Measurements from ENCODE around the gene PRDM2. TPM values are rescaled to one million over a fixed set of nuclear protein-coding genes. Genes with fewer than 3 reads are reported as not detected.

The PRDM2 gene, protein sequence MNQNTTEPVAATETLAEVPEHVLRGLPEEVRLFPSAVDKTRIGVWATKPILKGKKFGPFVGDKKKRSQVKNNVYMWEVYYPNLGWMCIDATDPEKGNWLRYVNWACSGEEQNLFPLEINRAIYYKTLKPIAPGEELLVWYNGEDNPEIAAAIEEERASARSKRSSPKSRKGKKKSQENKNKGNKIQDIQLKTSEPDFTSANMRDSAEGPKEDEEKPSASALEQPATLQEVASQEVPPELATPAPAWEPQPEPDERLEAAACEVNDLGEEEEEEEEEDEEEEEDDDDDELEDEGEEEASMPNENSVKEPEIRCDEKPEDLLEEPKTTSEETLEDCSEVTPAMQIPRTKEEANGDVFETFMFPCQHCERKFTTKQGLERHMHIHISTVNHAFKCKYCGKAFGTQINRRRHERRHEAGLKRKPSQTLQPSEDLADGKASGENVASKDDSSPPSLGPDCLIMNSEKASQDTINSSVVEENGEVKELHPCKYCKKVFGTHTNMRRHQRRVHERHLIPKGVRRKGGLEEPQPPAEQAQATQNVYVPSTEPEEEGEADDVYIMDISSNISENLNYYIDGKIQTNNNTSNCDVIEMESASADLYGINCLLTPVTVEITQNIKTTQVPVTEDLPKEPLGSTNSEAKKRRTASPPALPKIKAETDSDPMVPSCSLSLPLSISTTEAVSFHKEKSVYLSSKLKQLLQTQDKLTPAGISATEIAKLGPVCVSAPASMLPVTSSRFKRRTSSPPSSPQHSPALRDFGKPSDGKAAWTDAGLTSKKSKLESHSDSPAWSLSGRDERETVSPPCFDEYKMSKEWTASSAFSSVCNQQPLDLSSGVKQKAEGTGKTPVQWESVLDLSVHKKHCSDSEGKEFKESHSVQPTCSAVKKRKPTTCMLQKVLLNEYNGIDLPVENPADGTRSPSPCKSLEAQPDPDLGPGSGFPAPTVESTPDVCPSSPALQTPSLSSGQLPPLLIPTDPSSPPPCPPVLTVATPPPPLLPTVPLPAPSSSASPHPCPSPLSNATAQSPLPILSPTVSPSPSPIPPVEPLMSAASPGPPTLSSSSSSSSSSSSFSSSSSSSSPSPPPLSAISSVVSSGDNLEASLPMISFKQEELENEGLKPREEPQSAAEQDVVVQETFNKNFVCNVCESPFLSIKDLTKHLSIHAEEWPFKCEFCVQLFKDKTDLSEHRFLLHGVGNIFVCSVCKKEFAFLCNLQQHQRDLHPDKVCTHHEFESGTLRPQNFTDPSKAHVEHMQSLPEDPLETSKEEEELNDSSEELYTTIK (N-terminal part only)
- 10 to 100 TPM; 34.7 to 56.1 (median 39.8) TPM for total RNA-seq
- long read RNA-seq, donor 1, partial matches to known transcripts, result 6 of 12 reads
- long read RNA-seq, donor 1, other reads (novel, unspliced or antisense), result 4 of 12 reads
- long read RNA-seq, donor 2, partial matches to known transcripts, result 1 of 6 reads
- long read RNA-seq, donor 2, other reads (novel, unspliced or antisense), result 5 of 6 reads

DNA sequence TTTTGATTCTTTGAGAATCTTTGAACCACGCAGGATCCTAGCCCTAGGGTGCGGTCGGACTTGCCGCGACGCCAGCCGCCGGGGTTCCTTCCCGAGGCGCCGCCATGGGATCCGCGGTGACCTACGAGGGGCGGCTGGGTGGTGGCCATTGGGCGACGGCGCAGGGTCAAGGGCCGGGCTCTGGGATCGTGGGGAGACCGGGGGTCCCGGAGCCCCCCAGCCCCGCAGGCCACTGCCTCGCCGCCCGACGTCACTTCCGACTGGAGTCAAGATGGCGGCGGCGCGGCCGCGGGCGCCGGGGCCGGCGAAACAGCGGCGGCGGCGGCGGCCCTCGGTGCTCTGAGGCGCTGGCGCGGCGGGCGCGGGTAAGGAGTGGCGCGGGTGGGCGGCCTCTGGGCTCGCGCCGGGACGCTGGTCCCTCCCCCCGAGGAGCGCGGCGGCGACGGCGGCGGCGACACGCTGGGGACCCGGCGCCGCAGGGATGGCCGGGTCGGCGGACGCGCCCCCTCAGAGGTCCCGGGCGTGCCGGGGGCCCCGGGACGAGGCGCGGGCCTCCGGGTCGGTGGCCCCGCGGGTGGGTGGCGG, at the start of gene PRDM2:
Gene PRDM2 (plus strand): TSS at position 253 of the 585 bp plus-strand sequence. CDS start 15,418 bp downstream, outside the sequence.
- DNase-seq (peak; percentile 62 to 77 (median 76)), ATAC-seq (peak; percentile 77)
- H3K4me3 ChIP-seq, result peak within 1 kb of the TSS; percentile 67
- intact Hi-C loops (cut with DNase I, micrococcal nuclease), result no loop called here
- H3K4me1 ChIP-seq (ENCODE audit: low read depth), result peaks cover 6% of the 10 kb centered on the region
- TF ChIP-seq, protein P1, sequence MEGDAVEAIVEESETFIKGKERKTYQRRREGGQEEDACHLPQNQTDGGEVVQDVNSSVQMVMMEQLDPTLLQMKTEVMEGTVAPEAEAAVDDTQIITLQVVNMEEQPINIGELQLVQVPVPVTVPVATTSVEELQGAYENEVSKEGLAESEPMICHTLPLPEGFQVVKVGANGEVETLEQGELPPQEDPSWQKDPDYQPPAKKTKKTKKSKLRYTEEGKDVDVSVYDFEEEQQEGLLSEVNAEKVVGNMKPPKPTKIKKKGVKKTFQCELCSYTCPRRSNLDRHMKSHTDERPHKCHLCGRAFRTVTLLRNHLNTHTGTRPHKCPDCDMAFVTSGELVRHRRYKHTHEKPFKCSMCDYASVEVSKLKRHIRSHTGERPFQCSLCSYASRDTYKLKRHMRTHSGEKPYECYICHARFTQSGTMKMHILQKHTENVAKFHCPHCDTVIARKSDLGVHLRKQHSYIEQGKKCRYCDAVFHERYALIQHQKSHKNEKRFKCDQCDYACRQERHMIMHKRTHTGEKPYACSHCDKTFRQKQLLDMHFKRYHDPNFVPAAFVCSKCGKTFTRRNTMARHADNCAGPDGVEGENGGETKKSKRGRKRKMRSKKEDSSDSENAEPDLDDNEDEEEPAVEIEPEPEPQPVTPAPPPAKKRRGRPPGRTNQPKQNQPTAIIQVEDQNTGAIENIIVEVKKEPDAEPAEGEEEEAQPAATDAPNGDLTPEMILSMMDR (IDR thresholded peaks at IDR 0.05), result no peak
- no peaks in the 10 kb centered on the region for H3K36me3 ChIP-seq (ENCODE audit: low read depth)
- no peaks in the 10 kb centered on the region for H3K9me3 ChIP-seq

DNA sequence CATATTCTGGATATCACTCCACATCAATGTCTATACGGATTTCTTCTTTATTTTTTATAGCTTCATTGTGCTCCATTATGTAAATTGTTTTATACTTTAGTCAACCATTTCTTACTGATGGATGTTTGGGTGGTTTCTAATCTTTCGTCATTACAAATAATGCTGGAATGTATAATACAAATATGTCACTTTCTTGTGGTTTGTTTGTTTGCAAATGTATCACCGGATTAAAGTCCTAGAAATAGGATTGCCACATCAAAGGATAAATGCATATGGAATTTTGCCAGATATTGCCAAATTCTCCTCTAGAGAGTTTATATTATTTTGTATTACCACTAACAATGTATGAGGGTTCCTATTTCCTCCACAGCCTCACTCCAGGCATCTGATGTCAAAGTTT, 48.7 kb upstream of the PRDM2 start:
- Histone ChIP-seq H3K9me3 (no peaks in the 10 kb centered on the region), H3K4me3 (no peak overlapping the region), H3K4me1 (ENCODE audit: low read depth) (no peaks in the 10 kb centered on the region), H3K36me3 (ENCODE audit: low read depth) (no peaks in the 10 kb centered on the region)
- TF ChIP-seq, protein P1 (IDR thresholded peaks at IDR 0.05), result no peak
- DNase-seq, result no peak
- intact Hi-C loops (cut with DNase I, micrococcal nuclease), result no loop called here
- no peak for ATAC-seq

DNA sequence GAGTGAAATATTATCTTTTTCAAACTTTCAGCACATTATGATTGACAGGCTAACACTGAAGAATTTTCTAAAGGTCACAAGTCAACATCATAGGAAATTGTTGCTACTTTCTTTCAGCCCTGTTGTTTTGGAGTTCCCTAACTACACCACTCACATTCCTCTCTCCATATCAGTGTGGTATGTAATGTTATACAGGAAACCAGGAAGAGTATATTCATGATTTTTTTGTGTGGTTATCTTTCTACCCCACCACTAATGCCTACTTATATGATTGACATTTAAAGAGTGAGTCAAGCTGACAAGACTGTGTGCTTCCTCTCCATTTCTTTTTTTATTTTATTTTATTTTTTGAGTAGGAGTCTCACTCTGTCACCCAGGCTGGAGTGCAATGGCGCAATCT, 47.8 kb upstream of the PRDM2 start:
- intact Hi-C loops (cut with DNase I, micrococcal nuclease), result no loop called here
- TF ChIP-seq, protein P1 (IDR thresholded peaks at IDR 0.05), result no peak
- Histone ChIP-seq H3K9me3 (no peaks in the 10 kb centered on the region), H3K4me3 (no peak overlapping the region), H3K36me3 (ENCODE audit: low read depth) (no peaks in the 10 kb centered on the region), H3K4me1 (ENCODE audit: low read depth) (no peaks in the 10 kb centered on the region)
- no peak for DNase-seq
- ATAC-seq, result no peak

DNA sequence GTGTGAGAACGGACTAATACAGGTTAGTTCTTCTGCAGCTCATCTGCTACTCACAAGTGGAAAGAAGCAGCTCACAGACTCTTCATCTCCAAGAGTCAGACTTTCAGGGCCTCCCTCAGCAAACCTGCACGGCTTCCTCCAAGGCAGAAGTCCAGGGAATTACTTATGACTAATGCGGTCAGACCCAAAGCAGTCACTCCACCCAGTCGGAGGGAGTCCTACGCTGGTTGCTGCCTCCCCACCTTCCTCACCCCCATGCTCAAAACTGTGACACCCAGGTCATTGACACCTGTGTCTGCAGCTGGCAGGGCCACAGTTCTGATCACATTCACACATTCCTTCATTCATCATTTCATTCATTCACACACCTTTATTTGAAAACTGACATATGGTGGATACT, 38.4 kb upstream of the PRDM2 start:
- H3K4me1 ChIP-seq (ENCODE audit: low read depth), result no peaks in the 10 kb centered on the region
- intact Hi-C loops (cut with DNase I, micrococcal nuclease), result loop anchor here (10.0 kb wide), 2 partner anchors 143 to 153 kb away; no protein-coding TSS in a partner anchor
- DNase-seq, result no peak

More for the DNA sequence above, 38.4 kb upstream of the PRDM2 start:
- Histone ChIP-seq H3K4me3 (no peak overlapping the region), H3K36me3 (ENCODE audit: low read depth) (no peaks in the 10 kb centered on the region), H3K9me3 (no peaks in the 10 kb centered on the region)
- TF ChIP-seq, protein P1 (IDR thresholded peaks at IDR 0.05), result no peak
- peak; percentile 33 for ATAC-seq
